ENCODE measurements around the gene ETV4. TPM values are rescaled to one million over a fixed set of nuclear protein-coding genes. Genes with fewer than 3 reads are reported as not detected.

The ETV4 gene
- polyA plus RNA-seq, 3 donors from 2014 or later, result not detected

GRCh38 chr17:43578699-43579565 lies 32.8 kb upstream of the ETV4 start:
- DNase-seq, result peak in 2 of 3 donors; percentile 3 to 8
- Mint-ChIP-seq H3K27ac (peak overlapping the region in 2 of 6 donors; percentile 15 to 37), H3K4me1 (peaks cover 0 to 6% of the 10 kb centered on the region in 2 donors)

DNA sequence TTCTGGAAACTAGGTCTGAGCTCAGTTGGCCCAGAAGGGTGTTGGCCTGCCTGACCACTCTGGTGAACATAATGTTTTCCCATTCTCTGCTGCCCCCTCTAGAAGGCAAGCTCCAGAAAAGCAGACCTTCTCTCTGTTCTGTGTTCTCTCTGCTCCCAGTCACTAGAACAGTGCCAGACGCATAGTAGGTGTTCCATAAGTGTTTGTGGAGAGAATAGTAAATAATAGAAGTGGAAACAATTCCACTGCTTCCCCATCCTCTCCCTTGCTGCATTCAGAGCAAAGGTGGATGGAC lies 32.2 kb upstream of the ETV4 start:
- H3K27me3 Mint-ChIP-seq (ENCODE audit: low read depth in 3 of 3), result peaks cover 0 to 6% (median 2%) of the 10 kb centered on the region in 3 donors
- no peaks in the 10 kb centered on the region for H3K36me3 Mint-ChIP-seq
- no peak overlapping the region for H3K4me3 Mint-ChIP-seq
- no peaks in the 10 kb centered on the region for H3K9me3 Mint-ChIP-seq
- H3K27ac Mint-ChIP-seq, result peak overlapping the region in 2 of 6 donors; percentile 15 to 37
- H3K4me1 Mint-ChIP-seq, result peaks cover 0 to 6% of the 10 kb centered on the region in 2 donors
- DNase-seq, result no peak

More at GRCh38 chr17:43578699-43579565, 32.8 kb upstream of the ETV4 start:
- no peaks in the 10 kb centered on the region for H3K9me3 Mint-ChIP-seq
- H3K27me3 Mint-ChIP-seq (ENCODE audit: low read depth in 3 of 3), result peaks cover 2 to 4% (median 2%) of the 10 kb centered on the region in 3 donors
- no peaks in the 10 kb centered on the region for H3K36me3 Mint-ChIP-seq
- H3K4me3 Mint-ChIP-seq, result no peak overlapping the region

DNA sequence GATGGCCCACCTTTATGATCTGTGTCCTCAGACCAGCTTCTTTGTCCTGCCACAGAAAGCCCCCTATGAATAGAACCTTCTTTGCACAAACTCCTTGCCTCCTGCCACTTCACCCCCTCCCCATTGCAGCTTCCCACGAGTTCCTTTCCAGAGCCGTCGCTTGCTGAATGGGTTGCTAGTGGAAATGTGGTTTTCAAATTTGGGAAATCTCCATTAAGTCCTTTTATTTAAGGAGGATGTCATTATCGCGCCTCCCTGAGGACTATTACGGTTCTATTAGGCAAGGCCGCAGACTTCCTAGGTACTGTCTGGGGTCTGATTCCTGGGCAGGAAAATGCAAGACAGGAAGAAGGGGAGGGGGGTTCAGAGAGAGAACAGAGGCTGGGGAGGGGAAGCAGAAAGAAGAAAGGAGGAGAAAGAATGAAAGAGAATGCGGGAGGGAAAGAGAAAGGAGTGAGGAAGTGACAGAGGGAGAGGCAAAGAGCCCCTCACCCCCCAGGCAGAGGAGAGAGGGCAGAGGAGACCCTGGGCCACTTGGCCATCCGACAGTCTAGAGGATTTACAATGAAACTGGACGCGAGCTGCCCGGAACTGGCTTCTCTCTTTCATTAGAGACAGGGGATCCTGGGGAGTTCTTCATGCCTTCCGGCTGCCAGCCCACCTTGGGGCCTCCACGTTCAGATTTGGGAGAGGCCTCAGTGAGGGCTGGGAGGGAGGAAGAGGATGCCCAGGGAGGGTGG lies 31.7 kb upstream of the ETV4 start:
- Mint-ChIP-seq H3K4me1 (peaks cover 0 to 6% of the 10 kb centered on the region in 2 donors), H3K9me3 (no peaks in the 10 kb centered on the region), H3K4me3 (no peak overlapping the region), H3K36me3 (no peaks in the 10 kb centered on the region), H3K27ac (no peak overlapping the region), H3K27me3 (ENCODE audit: low read depth in 3 of 3) (peaks cover 0 to 6% (median 2%) of the 10 kb centered on the region in 3 donors)
- no peak for DNase-seq

- Mint-ChIP-seq H3K4me3 (no peak overlapping the region), H3K27me3 (ENCODE audit: low read depth in 3 of 3) (peaks cover 0 to 6% (median 2%) of the 10 kb centered on the region in 3 donors), H3K9me3 (no peaks in the 10 kb centered on the region), H3K36me3 (no peaks in the 10 kb centered on the region), H3K4me1 (peaks cover 0 to 6% of the 10 kb centered on the region in 2 donors), H3K27ac (no peak overlapping the region)
- DNase-seq, result peak; percentile 45 to 60 (median 52)
Measured at GRCh38 chr17:43576563-43577229, 30.6 kb upstream of the ETV4 start.

DNA sequence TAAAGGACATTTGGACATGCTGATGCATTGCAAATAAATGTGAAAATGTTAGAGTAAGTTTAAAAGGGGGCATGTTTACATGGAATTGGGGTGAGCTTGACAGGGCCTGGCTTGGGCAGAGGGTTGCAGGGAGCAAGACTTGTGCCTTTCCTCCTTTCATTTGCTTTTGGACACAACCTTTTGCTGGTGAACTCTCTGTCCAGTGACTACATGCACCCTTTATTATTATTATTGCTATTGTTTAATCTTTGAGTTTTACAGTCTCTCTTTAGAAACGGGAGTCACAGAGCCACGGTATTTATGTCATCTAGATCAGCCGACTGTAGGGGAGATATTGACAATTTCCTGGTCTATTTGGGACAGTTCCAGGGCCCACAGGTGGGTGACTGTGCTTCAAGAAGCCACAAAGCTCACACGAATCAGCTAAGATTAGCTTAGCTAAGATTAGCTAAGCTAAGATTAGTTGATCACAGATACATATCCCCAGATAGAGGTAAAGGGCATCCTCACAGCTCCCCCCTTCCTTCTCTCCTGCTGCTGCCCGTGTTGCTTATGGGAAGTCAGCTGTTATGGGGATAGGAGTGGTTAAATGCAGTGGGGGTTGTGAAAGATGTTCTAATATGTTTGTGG lies 28.9 kb upstream of the ETV4 start:
- peaks cover 0 to 6% of the 10 kb centered on the region in 2 donors for H3K4me1 Mint-ChIP-seq
- no peak overlapping the region for H3K27ac Mint-ChIP-seq
- no peaks in the 10 kb centered on the region for H3K9me3 Mint-ChIP-seq
- no peaks in the 10 kb centered on the region for H3K36me3 Mint-ChIP-seq
- H3K4me3 Mint-ChIP-seq, result no peak overlapping the region
- H3K27me3 Mint-ChIP-seq (ENCODE audit: low read depth in 3 of 3), result peaks cover 0 to 6% (median 2%) of the 10 kb centered on the region in 3 donors
- no peak for DNase-seq

DNA sequence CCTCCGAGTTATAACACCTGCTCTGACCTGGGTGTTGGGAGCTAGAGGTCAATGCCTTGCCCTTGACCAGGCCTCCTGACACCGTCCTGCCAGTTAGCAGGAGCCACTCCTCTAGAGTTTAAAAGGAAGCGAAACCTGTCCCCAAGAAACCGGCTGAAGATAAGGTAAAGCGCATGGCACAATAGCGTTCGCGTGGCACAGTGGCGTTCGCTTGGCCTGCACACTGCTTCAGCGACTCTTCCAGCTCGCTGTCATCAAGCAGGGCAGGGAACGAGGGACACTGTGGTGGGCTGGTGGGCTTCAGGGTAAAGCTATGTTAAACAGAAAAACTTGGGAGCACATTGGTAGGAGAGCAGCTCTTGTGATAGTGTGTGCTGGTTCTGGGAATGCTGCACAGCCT lies 28.2 kb upstream of the ETV4 start:
- Mint-ChIP-seq H3K27ac (no peak overlapping the region), H3K4me1 (peaks cover 0 to 1% of the 10 kb centered on the region in 2 donors), H3K4me3 (no peak overlapping the region)

DNA sequence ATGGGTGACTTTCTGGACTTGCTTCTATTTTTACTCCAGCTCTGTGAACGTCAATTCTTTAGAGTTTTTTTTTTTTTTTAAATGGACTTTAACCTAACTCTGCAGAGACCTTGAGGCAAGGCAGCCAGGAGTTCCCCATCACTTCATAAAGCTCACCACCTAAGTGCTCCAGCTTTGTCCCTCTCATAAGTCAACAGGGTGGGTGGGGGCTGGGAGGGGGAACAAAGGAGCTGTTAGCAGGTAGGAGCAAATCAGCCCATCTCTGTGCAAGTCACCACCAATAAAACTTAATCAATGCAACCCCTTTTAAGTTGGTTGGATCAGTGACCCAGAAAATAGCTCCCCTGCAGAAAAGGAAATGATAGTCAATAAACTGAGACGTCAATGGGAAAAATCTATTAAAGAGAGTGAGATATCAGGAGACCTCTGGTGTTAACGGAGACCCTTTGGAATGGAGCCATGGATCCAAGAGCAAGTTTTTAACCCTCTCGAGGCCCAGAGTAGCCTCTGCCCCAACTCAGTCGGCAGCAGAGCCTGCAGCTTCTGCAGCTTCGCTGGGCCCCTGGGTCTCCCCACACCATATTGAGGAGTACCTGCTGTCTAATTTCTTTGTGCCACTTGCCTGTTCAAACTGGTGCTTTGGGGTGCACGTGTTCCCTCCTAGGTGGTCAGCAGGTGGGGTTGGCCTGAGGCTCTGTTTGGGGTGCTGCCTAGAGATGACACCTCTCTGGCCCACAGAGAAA lies 27.6 kb upstream of the ETV4 start:
- no peaks in the 10 kb centered on the region for H3K9me3 Mint-ChIP-seq
- no peaks in the 10 kb centered on the region for H3K4me1 Mint-ChIP-seq
- no peak overlapping the region for H3K27ac Mint-ChIP-seq
- H3K27me3 Mint-ChIP-seq (ENCODE audit: low read depth in 3 of 3), result peaks cover under 1 to 6% (median 2%) of the 10 kb centered on the region in 3 donors
- H3K36me3 Mint-ChIP-seq, result no peaks in the 10 kb centered on the region
- no peak overlapping the region for H3K4me3 Mint-ChIP-seq
- DNase-seq, result no peak

More for the DNA sequence above, 28.2 kb upstream of the ETV4 start:
- H3K36me3 Mint-ChIP-seq, result no peaks in the 10 kb centered on the region
- no peaks in the 10 kb centered on the region for H3K9me3 Mint-ChIP-seq
- peaks cover 0 to 6% (median 5%) of the 10 kb centered on the region in 3 donors for H3K27me3 Mint-ChIP-seq (ENCODE audit: low read depth in 3 of 3)
- DNase-seq, result no peak

GRCh38 chr17:43572368-43572980 lies 26.3 kb upstream of the ETV4 start:
- no peak for DNase-seq
- H3K4me3 Mint-ChIP-seq, result no peak overlapping the region
- H3K27ac Mint-ChIP-seq, result no peak overlapping the region
- peaks cover 1 to 6% (median 2%) of the 10 kb centered on the region in 3 donors for H3K27me3 Mint-ChIP-seq (ENCODE audit: low read depth in 3 of 3)
- no peaks in the 10 kb centered on the region for H3K36me3 Mint-ChIP-seq
- no peaks in the 10 kb centered on the region for H3K4me1 Mint-ChIP-seq
- no peaks in the 10 kb centered on the region for H3K9me3 Mint-ChIP-seq

DNA sequence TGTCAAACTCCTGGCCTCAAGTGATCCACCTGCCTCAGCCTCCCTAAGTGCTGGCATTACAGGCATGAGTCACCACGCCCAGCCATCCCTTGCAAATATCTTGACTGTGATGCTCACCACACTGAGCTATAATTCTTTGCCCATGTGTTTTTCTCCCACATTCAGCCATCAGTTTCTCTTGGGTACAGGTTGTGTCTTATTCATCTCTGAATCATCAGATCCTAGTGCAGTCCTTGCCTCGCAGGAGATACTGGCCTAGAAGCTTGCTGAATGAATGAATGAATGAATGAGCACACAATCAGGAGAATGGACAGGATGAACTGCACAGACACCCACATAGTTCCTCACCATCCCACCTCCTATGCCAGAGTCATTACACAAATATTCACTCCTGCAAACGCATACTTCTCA lies 24.4 kb upstream of the ETV4 start:
- H3K4me3 Mint-ChIP-seq, result no peak overlapping the region
- no peak for DNase-seq
- no peaks in the 10 kb centered on the region for H3K4me1 Mint-ChIP-seq
- no peak overlapping the region for H3K27ac Mint-ChIP-seq
- no peaks in the 10 kb centered on the region for H3K9me3 Mint-ChIP-seq
- H3K36me3 Mint-ChIP-seq, result no peaks in the 10 kb centered on the region
- peaks cover 1 to 6% (median 2%) of the 10 kb centered on the region in 3 donors for H3K27me3 Mint-ChIP-seq (ENCODE audit: low read depth in 3 of 3)

DNA sequence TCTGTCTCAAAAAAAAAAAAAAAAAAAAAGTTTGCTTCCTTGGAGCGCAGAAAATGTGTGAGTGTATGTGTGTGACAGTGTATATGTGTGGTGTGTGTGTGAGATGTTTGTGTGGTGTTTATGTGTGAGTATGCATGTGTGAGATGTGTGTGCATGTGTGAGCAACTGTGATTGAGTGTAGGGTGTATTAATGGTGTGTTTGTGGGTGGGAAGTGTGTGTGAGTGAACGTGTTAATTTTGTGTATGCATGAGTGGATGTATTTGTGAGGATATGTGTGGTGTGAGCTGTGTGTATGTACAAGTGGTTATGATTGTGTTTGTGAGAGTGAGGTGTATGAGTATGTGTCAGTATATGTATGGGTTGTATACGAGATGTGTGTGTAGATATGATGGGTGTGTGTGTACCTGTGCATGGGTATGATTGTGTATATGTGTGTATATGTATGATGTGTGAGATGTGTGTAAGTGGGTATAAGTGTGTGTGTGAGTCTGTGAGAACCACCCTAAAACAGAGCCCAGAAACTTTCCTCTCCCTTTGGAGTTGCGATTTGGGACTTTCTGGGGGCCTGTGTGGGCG lies 22.5 kb upstream of the ETV4 start:
- H3K27ac Mint-ChIP-seq, result no peak overlapping the region
- H3K27me3 Mint-ChIP-seq (ENCODE audit: low read depth in 3 of 3), result peaks cover 0 to 8% (median 6%) of the 10 kb centered on the region in 3 donors
- H3K4me1 Mint-ChIP-seq, result no peaks in the 10 kb centered on the region
- no peak for DNase-seq
- H3K4me3 Mint-ChIP-seq, result no peak overlapping the region
- no peaks in the 10 kb centered on the region for H3K9me3 Mint-ChIP-seq
- H3K36me3 Mint-ChIP-seq, result no peaks in the 10 kb centered on the region

- DNase-seq, result no peak
- Mint-ChIP-seq H3K9me3 (no peaks in the 10 kb centered on the region), H3K36me3 (no peaks in the 10 kb centered on the region), H3K27me3 (ENCODE audit: low read depth in 3 of 3) (peaks cover 6 to 19% (median 14%) of the 10 kb centered on the region in 3 donors), H3K4me1 (no peaks in the 10 kb centered on the region), H3K4me3 (no peak overlapping the region), H3K27ac (no peak overlapping the region)
Measured at GRCh38 chr17:43563600-43564594, 17.8 kb upstream of the ETV4 start.
